GM18868 (cell line): Measurements from ENCODE around the gene CAPN8.
A peak's percentile ranks its signal among the peaks of the same experiment; 100 is the strongest.

Experiments used
- ATAC-seq: cut with Tn5 transposase; IDR thresholded peaks from one replicate; pipeline ENCODE4 v1.9.1; 2021; ENCODE audit warnings: mild to moderate bottlenecking, moderate library complexity; ENCODE audit not compliant: unreplicated experiment

The CAPN8 gene

GRCh38 chr1:223702735-223703667, 37.5 kb upstream of the CAPN8 start:
- ATAC-seq = no peak

GRCh38 chr1:223700942-223701637, 35.6 kb upstream of the CAPN8 start:
- no peak for ATAC-seq

- no peak for ATAC-seq
Observed at GRCh38 chr1:223700388-223700918, 35.0 kb upstream of the CAPN8 start.

GRCh38 chr1:223695941-223696340, 30.4 kb upstream of the CAPN8 start:
- ATAC-seq = no peak

- ATAC-seq = no peak
Observed at GRCh38 chr1:223695014-223695548, 29.6 kb upstream of the CAPN8 start.

- no peak for ATAC-seq
Observed at GRCh38 chr1:223691121-223691520, 25.6 kb upstream of the CAPN8 start.

- ATAC-seq = no peak
Observed at GRCh38 chr1:223684488-223684792, 18.9 kb upstream of the CAPN8 start.

- peak; percentile 41 for ATAC-seq
Observed at GRCh38 chr1:223683586-223684487, 18.3 kb upstream of the CAPN8 start.

GRCh38 chr1:223682502-223682901, 17.0 kb upstream of the CAPN8 start:
- ATAC-seq = no peak

GRCh38 chr1:223680188-223680587, 14.7 kb upstream of the CAPN8 start:
- ATAC-seq = no peak

GRCh38 chr1:223678841-223679240, 13.3 kb upstream of the CAPN8 start:
- no peak for ATAC-seq

GRCh38 chr1:223674119-223674890, 8.8 kb upstream of the CAPN8 start:
- ATAC-seq = no peak

GRCh38 chr1:223670458-223671159, 5.1 kb upstream of the CAPN8 start:
- no peak for ATAC-seq

- ATAC-seq = no peak
Observed at GRCh38 chr1:223669003-223669795, 3.7 kb upstream of the CAPN8 start.

GRCh38 chr1:223667484-223668182, 2.1 kb upstream of the CAPN8 start:
- no peak for ATAC-seq

- no peak for ATAC-seq
Observed at GRCh38 chr1:223664106-223664505, 1.4 kb downstream of the CAPN8 start.

GRCh38 chr1:223662943-223663342, 2.6 kb downstream of the CAPN8 start:
- no peak for ATAC-seq

- no peak for ATAC-seq
Observed at GRCh38 chr1:223659711-223660110, 5.8 kb downstream of the CAPN8 start.
